ENCODE data around the gene KRTCAP3. TPM values are rescaled to one million over a fixed set of nuclear protein-coding genes. Genes with fewer than 3 reads are reported as not detected.

Gene KRTCAP3
- total RNA-seq, 1 experiment from 2014 or later, result 47.8 TPM

- intact Hi-C loops (cut with micrococcal nuclease; ENCODE audit: unreplicated experiment), result loop anchor here (1.0 to 10.0 kb wide), 4 partner anchors 20 to 216 kb away; partner anchors contain the start of genes CCDC121, FNDC4, GCKR and GPN1
- H3K36me3 ChIP-seq (ENCODE audit: control insufficient read depth, insufficient read depth, low read length), result no peaks in the 10 kb centered on the region
- DNase-seq, result no peak
- TSS peak; percentile 65 for BruUV-seq (replicated peaks)
- peaks cover 33% of the 10 kb centered on the region for H3K4me1 Mint-ChIP-seq (ENCODE audit: low read depth, unreplicated experiment)
- H3K27me3 ChIP-seq (replicated peaks; ENCODE audit: control insufficient read depth, insufficient read depth, low read length), result no peaks in the 10 kb centered on the region
- CTCF ChIA-PET, result interaction anchor here (0.7 to 3.4 kb wide), 7 partner anchors 20 to 275 kb away, joined by 3 to 36 read pairs (median 4); partner anchors contain the start of genes NRBP1, SLC4A1AP and SUPT7L
- H3K27ac Mint-ChIP-seq (ENCODE audit: unreplicated experiment), result peak overlapping the region; percentile 91
- H3K4me3 Mint-ChIP-seq (ENCODE audit: unreplicated experiment), result peak overlapping the region; percentile 84
- peak overlapping the region; percentile 68 for H3K4me3 ChIP-seq (ENCODE audit: low read depth, low read length)
- no peak for TF ChIP-seq CTCF (IDR thresholded peaks at IDR 0.05; ENCODE audit: insufficient read depth in 1 of 2, low read depth in 1 of 2, low read length in 1 of 2, severe bottlenecking in 1 of 2, unreplicated experiment in 1 of 2)
- POLR2A ChIA-PET, result interaction anchor here (0.7 to 3.1 kb wide), 5 partner anchors 20 to 275 kb away, joined by 3 to 63 read pairs (median 5); partner anchors contain the start of genes NRBP1 and ZNF513
- H3K4me1 ChIP-seq, result peaks cover 28% of the 10 kb centered on the region
- H3K9me3 Mint-ChIP-seq (ENCODE audit: unreplicated experiment), result no peaks in the 10 kb centered on the region
- peaks cover 51% of the 10 kb centered on the region for H3K36me3 Mint-ChIP-seq (ENCODE audit: insufficient read depth, unreplicated experiment)
- H3K9me3 ChIP-seq, result no peaks in the 10 kb centered on the region
- H3K27me3 Mint-ChIP-seq (ENCODE audit: insufficient read depth, unreplicated experiment), result no peaks in the 10 kb centered on the region
Observed at GRCh38 chr2:27408601-27409320, 33.4 kb upstream of the KRTCAP3 start.

- peaks cover 33% of the 10 kb centered on the region for H3K4me1 Mint-ChIP-seq (ENCODE audit: low read depth, unreplicated experiment)
- H3K36me3 ChIP-seq (ENCODE audit: control insufficient read depth, insufficient read depth, low read length), result no peaks in the 10 kb centered on the region
- DNase-seq, result peak; percentile 96 to 99
- H3K27me3 Mint-ChIP-seq (ENCODE audit: insufficient read depth, unreplicated experiment), result no peaks in the 10 kb centered on the region
- H3K4me1 ChIP-seq, result peaks cover 28% of the 10 kb centered on the region
- ChIA-PET CTCF (interaction anchor here (0.8 to 3.4 kb wide), 7 partner anchors 20 to 274 kb away, joined by 3 to 36 read pairs (median 3); partner anchors contain the start of genes NRBP1, SLC4A1AP and SUPT7L), POLR2A (interaction anchor here (0.6 to 3.1 kb wide), 8 partner anchors 17 to 1342 kb away, joined by 3 to 63 read pairs (median 4); partner anchors contain the start of genes NRBP1, PPP1CB, ZNF512 and ZNF513)
- peak within 1 kb of the TSS; percentile 68 for H3K4me3 ChIP-seq (ENCODE audit: low read depth, low read length)
- H3K27ac Mint-ChIP-seq (ENCODE audit: unreplicated experiment), result peak within 1 kb of the TSS; percentile 91
- no peaks in the 10 kb centered on the region for H3K9me3 Mint-ChIP-seq (ENCODE audit: unreplicated experiment)
- no peaks in the 10 kb centered on the region for H3K9me3 ChIP-seq
- H3K36me3 Mint-ChIP-seq (ENCODE audit: insufficient read depth, unreplicated experiment), result peaks cover 47% of the 10 kb centered on the region
- peak within 1 kb of the TSS; percentile 84 for H3K4me3 Mint-ChIP-seq (ENCODE audit: unreplicated experiment)
- TF ChIP-seq CTCF (IDR thresholded peaks at IDR 0.05; ENCODE audit: insufficient read depth in 1 of 2, low read depth in 1 of 2, low read length in 1 of 2, severe bottlenecking in 1 of 2, unreplicated experiment in 1 of 2), result no peak
- no TSS peak for BruUV-seq (replicated peaks)
- intact Hi-C loops (cut with micrococcal nuclease; ENCODE audit: unreplicated experiment), result loop anchor here (1.0 to 10.0 kb wide), 4 partner anchors 19 to 215 kb away; partner anchors contain the start of genes CCDC121, FNDC4, GCKR and GPN1
- H3K27me3 ChIP-seq (replicated peaks; ENCODE audit: control insufficient read depth, insufficient read depth, low read length), result no peaks in the 10 kb centered on the region
Observed at GRCh38 chr2:27409321-27410073, 32.7 kb upstream of the KRTCAP3 start, which contains the start of gene PPM1G. TSS of gene PPM1G (minus strand) at chr2:27409591. CDS start at chr2:27409422, 169 bp downstream.
